ENCODE measurements around the gene TLN1.

GRCh38 chr9:35743452-35743851 is 11.5 kb upstream of the TLN1 start:
- TF ChIP-seq CTCF (conservative IDR thresholded peaks at IDR 0.05; ENCODE audit: low read depth, low read length) (no peak), EZH2 (IDR thresholded peaks at IDR 0.05; ENCODE audit: borderline replicate concordance, low read depth, low read length, poor library complexity, severe bottlenecking) (no peak)

Data from A673 (cell line).